Kidney (tissue), 14 donors: Measurements from ENCODE around the gene IRF5. TPM values are rescaled to one million over a fixed set of nuclear protein-coding genes. Genes with fewer than 3 reads are reported as not detected.

Experiments
- DNase-seq, 5 donors: peaks; one replicate each; pipeline ENCODE4 v3.0.0-alpha.2; 2013 to 2020
- FAIRE-seq: peaks from 2 replicates; lab custom pipeline; 2012; peaks lifted over from hg19 to GRCh38; lab: Jason Lieb, UNC
- H3K27ac ChIP-seq, 2 donors: one replicate each; pipeline ENCODE4 v1.7.0; 2013; ENCODE audit warnings: low read depth in 2 of 2, low read length in 2 of 2, inconsistent platforms in 1 of 2
- H3K27me3 ChIP-seq: one replicate; pipeline ENCODE4 v1.7.1; 2013; ENCODE audit warnings: low read length, inconsistent platforms; ENCODE audit not compliant: control insufficient read depth, insufficient read depth
- H3K36me3 ChIP-seq, 3 donors: one replicate each; pipeline versions ENCODE4 v1.7.0 to v1.7.1; 2013; ENCODE audit warnings: low read length in 3 of 3, control low read depth in 1 of 3, inconsistent platforms in 1 of 3; ENCODE audit not compliant: insufficient read depth in 3 of 3, control insufficient read depth in 2 of 3
- H3K4me1 ChIP-seq, 3 donors: one replicate each; pipeline versions ENCODE4 v1.7.0 to v1.7.1; 2013; ENCODE audit warnings: low read length in 3 of 3, inconsistent platforms in 1 of 3, low read depth in 1 of 3; ENCODE audit not compliant: control insufficient read depth in 2 of 3, insufficient read depth in 2 of 3
- H3K4me3 ChIP-seq, 3 donors: one replicate each; pipeline versions ENCODE4 v1.7.0 to v1.8.1; 2013; ENCODE audit warnings: low read length in 3 of 3, control low read depth in 1 of 3, inconsistent platforms in 1 of 3
- H3K9ac ChIP-seq, 3 donors: one replicate each; pipeline versions ENCODE4 v1.7.0 to v1.7.1; 2013; ENCODE audit warnings: low read length in 3 of 3, control low read depth in 1 of 3, inconsistent platforms in 1 of 3
- H3K9me3 ChIP-seq, 3 donors: one replicate each; pipeline versions ENCODE4 v1.7.0 to v1.7.1; 2013; ENCODE audit warnings: low read length in 3 of 3, control low read depth in 1 of 3, inconsistent platforms in 1 of 3; ENCODE audit not compliant: control insufficient read depth in 2 of 3, insufficient read depth in 1 of 3
- intact Hi-C: fragments of 100-400 bp; cut with DNase I; formaldehyde crosslinking; loops from one replicate; pipeline ENCODE4 v1.11.1; 2022
- polyA plus RNA-seq: library from polyadenylated mRNA; stranded (reverse); fragments of 350-450 nt; fragmentation: Illumina TruSeq; extraction: RNeasy Lipid Tissue Mini Kit (QIAGEN cat#74804); gene quantifications from one replicate; pipeline ENCODE4 v1.2.3, GENCODE V29; 2014; ENCODE audit warnings: low read depth, low replicate concordance; ENCODE audit not compliant: insufficient read depth
- total RNA-seq: library from RNA; stranded (reverse); fragmentation: NEBNext Ultra II Directional; extraction: Animal tissue kit (Norgen Biotek cat#: 25700); gene quantifications from one replicate; pipeline ENCODE4 v1.2.1, GENCODE V29; 2021
- TF ChIP-seq, protein P1 (sequence below): IDR thresholded peaks from 3 replicates; pipeline ENCODE4 v1.5.1; 2012; ENCODE audit warnings: mild to moderate bottlenecking, moderate library complexity, borderline replicate concordance; ENCODE audit not compliant: insufficient read depth; ENCODE audit errors: extremely low read depth
- donor health status: control.
- donor health status: control.
- donor health status: control.
- donor health status: control.
- donor health status: control.
- donor health status: DM: yes; HTN: yes; CAD: no.
- donor health status: Normal renal cell carcinoma (clear cell type).

IRF5 gene
- total and polyA plus RNA-seq, 2 donors from 2014 or later, result 13.0 to 27.1 TPM

DNA sequence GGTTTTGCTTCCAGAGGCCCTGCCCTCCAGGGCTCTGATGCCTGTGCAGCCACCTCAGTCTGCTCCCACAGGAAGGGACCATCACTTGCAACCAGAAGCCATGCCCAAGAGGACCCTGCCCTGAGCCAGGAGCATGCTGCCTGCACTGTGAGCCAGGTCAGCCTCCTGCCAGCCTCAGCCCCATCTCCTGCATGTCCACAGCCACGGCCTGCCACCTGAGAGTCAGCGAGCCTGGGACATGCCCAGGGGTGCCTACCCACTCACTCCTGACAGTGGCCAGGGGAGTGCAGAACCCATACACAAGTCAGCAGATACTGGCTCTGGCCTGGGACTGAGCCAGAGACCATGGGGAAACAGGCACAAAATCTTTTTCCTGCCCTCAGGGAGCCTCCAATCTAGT, 20.6 kb upstream of the IRF5 start:
- Histone ChIP-seq H3K9ac (no peak overlapping the region), H3K4me3 (no peak overlapping the region), H3K27ac (no peak overlapping the region), H3K4me1 (peaks cover 0 to 9% (median 6%) of the 10 kb centered on the region in 3 donors), H3K27me3 (no peaks in the 10 kb centered on the region), H3K9me3 (no peaks in the 10 kb centered on the region), H3K36me3 (no peaks in the 10 kb centered on the region)
- DNase-seq (no peak), FAIRE-seq (no peak)
- intact Hi-C loops, result no loop called here
- TF ChIP-seq, protein P1, sequence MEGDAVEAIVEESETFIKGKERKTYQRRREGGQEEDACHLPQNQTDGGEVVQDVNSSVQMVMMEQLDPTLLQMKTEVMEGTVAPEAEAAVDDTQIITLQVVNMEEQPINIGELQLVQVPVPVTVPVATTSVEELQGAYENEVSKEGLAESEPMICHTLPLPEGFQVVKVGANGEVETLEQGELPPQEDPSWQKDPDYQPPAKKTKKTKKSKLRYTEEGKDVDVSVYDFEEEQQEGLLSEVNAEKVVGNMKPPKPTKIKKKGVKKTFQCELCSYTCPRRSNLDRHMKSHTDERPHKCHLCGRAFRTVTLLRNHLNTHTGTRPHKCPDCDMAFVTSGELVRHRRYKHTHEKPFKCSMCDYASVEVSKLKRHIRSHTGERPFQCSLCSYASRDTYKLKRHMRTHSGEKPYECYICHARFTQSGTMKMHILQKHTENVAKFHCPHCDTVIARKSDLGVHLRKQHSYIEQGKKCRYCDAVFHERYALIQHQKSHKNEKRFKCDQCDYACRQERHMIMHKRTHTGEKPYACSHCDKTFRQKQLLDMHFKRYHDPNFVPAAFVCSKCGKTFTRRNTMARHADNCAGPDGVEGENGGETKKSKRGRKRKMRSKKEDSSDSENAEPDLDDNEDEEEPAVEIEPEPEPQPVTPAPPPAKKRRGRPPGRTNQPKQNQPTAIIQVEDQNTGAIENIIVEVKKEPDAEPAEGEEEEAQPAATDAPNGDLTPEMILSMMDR, result no peak

DNA sequence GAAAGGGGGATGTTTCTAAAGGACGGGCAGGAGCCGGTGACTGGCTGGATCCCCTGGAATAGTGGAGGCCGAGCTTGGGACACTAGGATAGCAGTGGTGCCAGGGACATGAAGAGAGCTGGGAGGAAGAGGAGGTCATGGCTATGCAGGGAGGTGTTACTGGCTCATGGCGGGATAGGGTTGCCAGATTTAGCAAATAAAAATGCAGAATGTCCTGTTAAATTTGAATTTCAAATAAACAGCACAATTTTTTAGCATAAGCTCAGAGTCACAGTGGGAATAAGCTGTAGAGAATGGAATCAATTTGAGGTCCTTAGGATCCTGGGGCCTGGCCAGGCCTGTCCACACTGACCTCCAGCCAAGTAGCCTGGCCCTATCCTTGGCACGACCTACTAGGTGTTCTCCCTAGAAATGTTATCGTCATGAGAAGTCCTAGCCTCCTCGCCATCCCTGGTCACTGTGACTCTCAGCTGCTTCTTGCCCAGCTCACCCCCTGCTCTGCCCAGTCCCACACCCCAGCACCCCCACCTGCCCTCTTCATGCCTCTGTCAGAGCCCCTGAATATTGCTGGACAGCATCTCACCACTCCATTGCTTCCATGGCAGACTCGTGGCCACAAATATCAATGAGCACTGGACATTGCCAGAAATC, 19.6 kb upstream of the IRF5 start:
- intact Hi-C loops, result no loop called here

DNA sequence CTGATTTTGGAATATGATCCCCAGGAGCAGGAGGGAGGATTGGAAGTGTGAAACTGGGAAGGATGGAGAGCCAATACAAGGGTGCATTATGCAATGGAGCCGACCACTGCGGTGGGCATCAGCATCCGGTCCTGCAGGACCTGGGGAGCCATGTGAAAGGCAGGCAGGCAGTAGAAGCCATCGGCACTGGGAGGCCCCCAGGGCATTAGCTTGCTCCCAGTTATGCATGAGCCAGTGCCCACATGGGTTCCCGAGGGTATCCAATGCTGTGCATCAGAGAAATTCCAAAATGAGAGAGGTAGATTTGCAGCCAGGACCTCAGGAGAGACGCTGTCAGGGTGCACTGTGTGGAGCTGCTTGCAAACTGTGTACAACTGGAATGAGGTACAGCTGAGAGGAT, 18.5 kb upstream of the IRF5 start:
- Histone ChIP-seq H3K9me3 (no peaks in the 10 kb centered on the region), H3K27ac (no peak overlapping the region), H3K36me3 (no peaks in the 10 kb centered on the region), H3K9ac (no peak overlapping the region), H3K4me3 (no peak overlapping the region), H3K27me3 (no peaks in the 10 kb centered on the region), H3K4me1 (peaks cover 0 to 9% (median 6%) of the 10 kb centered on the region in 3 donors)
- intact Hi-C loops, result no loop called here
- FAIRE-seq (no peak), DNase-seq (peak in 1 of 5 donors; percentile 19)
- TF ChIP-seq, protein P1, result no peak

More for the DNA sequence above, 19.6 kb upstream of the IRF5 start:
- Histone ChIP-seq H3K27me3 (no peaks in the 10 kb centered on the region), H3K4me3 (no peak overlapping the region), H3K4me1 (peaks cover 0 to 9% (median 6%) of the 10 kb centered on the region in 3 donors), H3K9ac (no peak overlapping the region), H3K36me3 (no peaks in the 10 kb centered on the region), H3K27ac (no peak overlapping the region), H3K9me3 (no peaks in the 10 kb centered on the region)
- no peak for FAIRE-seq
- peak in 1 of 5 donors; percentile 28 for DNase-seq
- TF ChIP-seq, protein P1, result no peak
